ENCODE results near the gene SLBP. TPM values are rescaled to one million over a fixed set of nuclear protein-coding genes. Genes with fewer than 3 reads are reported as not detected.

Gene SLBP
- total and polyA plus RNA-seq, 10 donors = 24.0 to 52.0 (median 34.7) TPM

DNA sequence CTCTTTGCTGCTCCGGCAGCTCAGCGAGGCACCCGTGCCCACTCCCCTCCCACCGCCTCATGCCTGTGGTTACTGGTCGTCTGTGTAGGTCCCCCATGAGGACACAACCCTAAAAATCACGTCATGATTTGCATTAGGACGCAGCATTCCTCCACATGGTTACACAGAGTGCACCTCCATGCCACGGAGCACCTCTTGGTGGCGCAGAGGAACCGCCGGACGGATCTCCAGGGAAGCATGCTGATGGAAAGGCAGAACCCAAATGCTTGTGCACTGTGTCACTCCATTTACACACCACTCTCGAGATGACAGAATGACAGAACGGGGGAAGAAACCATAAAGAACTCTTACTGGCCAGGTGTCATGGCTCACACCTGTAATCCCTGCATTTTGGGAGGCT is 50.4 kb downstream of the SLBP start:
- no peaks in the 10 kb centered on the region for H3K4me1 ChIP-seq
- WGBS, 5 donors = 86 to 91% (median 91%) methylated on average over 14 of the region's 14 CpGs
- intact Hi-C loops (cut with DNase I; ENCODE audit: low total_unique reads) = no loop called here
- TF ChIP-seq, protein P1, sequence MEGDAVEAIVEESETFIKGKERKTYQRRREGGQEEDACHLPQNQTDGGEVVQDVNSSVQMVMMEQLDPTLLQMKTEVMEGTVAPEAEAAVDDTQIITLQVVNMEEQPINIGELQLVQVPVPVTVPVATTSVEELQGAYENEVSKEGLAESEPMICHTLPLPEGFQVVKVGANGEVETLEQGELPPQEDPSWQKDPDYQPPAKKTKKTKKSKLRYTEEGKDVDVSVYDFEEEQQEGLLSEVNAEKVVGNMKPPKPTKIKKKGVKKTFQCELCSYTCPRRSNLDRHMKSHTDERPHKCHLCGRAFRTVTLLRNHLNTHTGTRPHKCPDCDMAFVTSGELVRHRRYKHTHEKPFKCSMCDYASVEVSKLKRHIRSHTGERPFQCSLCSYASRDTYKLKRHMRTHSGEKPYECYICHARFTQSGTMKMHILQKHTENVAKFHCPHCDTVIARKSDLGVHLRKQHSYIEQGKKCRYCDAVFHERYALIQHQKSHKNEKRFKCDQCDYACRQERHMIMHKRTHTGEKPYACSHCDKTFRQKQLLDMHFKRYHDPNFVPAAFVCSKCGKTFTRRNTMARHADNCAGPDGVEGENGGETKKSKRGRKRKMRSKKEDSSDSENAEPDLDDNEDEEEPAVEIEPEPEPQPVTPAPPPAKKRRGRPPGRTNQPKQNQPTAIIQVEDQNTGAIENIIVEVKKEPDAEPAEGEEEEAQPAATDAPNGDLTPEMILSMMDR (IDR thresholded peaks at IDR 0.05 in 8 of 11, conservative IDR thresholded peaks at IDR 0.05 in 3 of 11) = no peak
- TF ChIP-seq POLR2AphosphoS5 (IDR thresholded peaks at IDR 0.05) (no peak), POLR2A (IDR thresholded peaks at IDR 0.05) (no peak)
- no peaks in the 10 kb centered on the region for H3K36me3 ChIP-seq
- DNase-seq = no peak
- H3K27me3 ChIP-seq (replicated peaks in 1 of 7) = no peaks in the 10 kb centered on the region
- no peak overlapping the region for H3K27ac ChIP-seq
- no peak overlapping the region for H3K4me3 ChIP-seq
- no peaks in the 10 kb centered on the region for H3K9me3 ChIP-seq

DNA sequence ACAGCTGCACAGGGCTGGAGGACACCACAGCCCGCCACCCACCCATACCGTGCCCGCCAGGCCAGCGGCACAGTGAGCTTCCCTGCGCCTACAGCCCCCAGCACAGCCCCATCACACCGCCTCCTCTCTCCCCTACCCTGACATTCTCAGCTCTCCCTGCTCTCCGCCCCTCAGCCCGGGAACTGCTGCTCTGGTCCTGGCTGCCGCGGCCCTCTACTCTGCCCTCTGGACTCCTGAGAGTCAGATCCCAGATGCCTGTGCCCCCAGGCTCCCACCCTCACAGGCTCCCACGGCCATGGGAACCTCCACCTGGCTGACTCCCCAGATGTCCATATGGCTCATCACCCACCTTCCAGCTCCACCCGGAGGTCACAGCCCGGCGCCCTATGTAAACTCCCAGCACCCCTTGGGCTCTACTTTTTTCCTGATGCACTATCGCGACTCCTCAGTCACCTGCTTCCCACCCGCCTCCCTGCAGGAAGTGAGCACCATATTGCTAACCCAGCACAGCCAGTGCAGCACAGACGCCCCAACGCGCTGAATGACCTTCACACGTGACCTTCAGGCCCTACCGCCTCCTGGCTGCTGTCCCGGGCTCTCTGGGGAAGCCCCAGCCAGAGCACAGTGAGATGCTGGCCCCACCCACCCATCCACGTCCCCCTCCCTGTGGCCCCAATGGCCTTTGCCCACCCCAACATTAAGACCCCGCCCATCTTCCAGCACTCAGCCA is 51.0 kb downstream of the SLBP start:
- Histone ChIP-seq H3K27me3 (replicated peaks in 1 of 7) (no peaks in the 10 kb centered on the region), H3K4me3 (no peak overlapping the region), H3K36me3 (no peaks in the 10 kb centered on the region), H3K27ac (no peak overlapping the region), H3K9me3 (no peaks in the 10 kb centered on the region), H3K4me1 (no peaks in the 10 kb centered on the region)
- TF ChIP-seq POLR2AphosphoS5 (IDR thresholded peaks at IDR 0.05) (no peak), POLR2A (IDR thresholded peaks at IDR 0.05) (no peak)
- TF ChIP-seq, protein P1 (IDR thresholded peaks at IDR 0.05 in 8 of 11, conservative IDR thresholded peaks at IDR 0.05 in 3 of 11) = no peak
- intact Hi-C loops (cut with DNase I; ENCODE audit: low total_unique reads) = no loop called here
- no peak for DNase-seq
- 72 to 87% (median 84%) methylated on average over 25 of the region's 25 CpGs for WGBS, 5 donors

DNA sequence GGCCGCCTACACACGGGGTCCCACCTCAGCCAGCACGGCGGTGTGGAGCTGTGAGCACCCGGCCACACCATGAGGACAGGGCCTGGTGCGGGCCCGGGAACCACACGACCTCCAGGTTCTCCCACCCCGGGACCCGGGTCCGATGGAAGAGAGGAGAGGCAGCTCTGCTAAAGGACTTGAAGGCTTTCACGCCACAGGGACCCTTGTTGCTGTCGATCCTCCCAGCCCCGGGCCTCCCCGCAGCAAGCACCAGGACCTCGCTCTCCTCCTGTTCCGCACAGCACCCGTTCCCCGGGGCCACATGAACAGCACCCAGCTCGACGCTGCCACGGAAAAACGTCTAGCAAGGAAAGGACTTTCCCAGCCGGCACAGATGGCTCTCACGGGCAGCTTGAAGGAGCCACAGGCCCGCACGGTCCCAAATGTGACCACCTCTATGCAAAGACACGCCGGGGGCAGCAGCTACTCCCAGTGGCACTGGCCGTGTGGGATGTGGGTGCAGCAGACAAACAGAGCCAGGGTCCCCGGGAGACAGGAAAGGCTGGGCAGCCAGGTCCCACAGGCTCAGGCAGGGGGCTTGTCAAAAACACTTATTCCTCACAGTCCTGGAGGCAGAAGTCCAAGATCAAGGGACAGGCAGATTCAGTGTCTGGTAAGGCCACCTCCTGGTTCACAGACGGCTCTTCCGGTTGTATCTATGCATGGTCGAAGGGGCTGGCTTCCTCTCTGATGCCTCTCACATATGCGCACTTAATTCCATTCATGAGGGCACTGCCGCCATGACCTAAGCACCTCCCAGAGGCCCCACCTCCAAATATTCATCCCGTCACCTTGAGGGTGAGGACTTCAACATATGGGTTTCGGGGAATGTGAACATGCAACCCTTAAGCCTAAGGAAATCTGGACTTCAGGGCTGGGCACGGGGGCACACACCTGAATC is 52.7 kb downstream of the SLBP start:
- TF ChIP-seq POLR2AphosphoS5 (IDR thresholded peaks at IDR 0.05) (no peak), POLR2A (IDR thresholded peaks at IDR 0.05) (no peak)
- TF ChIP-seq, protein P1 (IDR thresholded peaks at IDR 0.05 in 8 of 11, conservative IDR thresholded peaks at IDR 0.05 in 3 of 11) = no peak
- Histone ChIP-seq H3K4me3 (no peak overlapping the region), H3K27ac (no peak overlapping the region), H3K4me1 (no peaks in the 10 kb centered on the region), H3K27me3 (replicated peaks in 1 of 7) (no peaks in the 10 kb centered on the region), H3K9me3 (no peaks in the 10 kb centered on the region), H3K36me3 (peaks cover 0 to 9% (median 0%) of the 10 kb centered on the region in 6 donors)
- intact Hi-C loops (cut with DNase I; ENCODE audit: low total_unique reads) = no loop called here
- WGBS, 5 donors = 90 to 97% (median 95%) methylated on average over 26 to 39 of the region's 39 CpGs
- DNase-seq = no peak

DNA sequence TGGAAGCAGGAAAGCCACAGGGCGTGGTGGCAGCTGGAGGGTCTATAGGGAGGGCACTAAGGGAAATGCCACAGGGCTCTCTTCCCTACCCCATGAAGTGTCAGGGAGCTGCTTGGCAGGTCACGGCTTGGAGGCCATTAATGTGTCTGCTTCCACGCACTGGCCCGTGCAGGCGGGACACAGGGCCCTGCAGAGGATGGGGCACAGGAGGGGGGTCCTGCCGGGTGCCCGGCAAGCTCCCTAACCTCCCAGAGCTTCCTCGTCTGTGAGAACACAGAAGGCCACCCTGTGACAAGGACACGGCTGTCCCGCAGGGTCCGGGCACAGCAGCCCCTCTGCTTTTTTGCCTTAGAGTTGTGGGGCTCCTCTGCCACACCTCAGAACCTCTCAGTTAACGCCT is 53.5 kb downstream of the SLBP start:
- H3K4me1 ChIP-seq = no peaks in the 10 kb centered on the region
- no peaks in the 10 kb centered on the region for H3K27me3 ChIP-seq (replicated peaks in 1 of 7)
- DNase-seq = no peak
- H3K4me3 ChIP-seq = no peak overlapping the region
- H3K36me3 ChIP-seq = peaks cover 0 to 9% (median 0%) of the 10 kb centered on the region in 6 donors
- H3K27ac ChIP-seq = no peak overlapping the region
- WGBS, 5 donors = 74 to 91% (median 85%) methylated on average over 5 to 12 of the region's 12 CpGs
- TF ChIP-seq POLR2AphosphoS5 (IDR thresholded peaks at IDR 0.05) (no peak), POLR2A (IDR thresholded peaks at IDR 0.05) (no peak)
- TF ChIP-seq, protein P1 (IDR thresholded peaks at IDR 0.05 in 8 of 11, conservative IDR thresholded peaks at IDR 0.05 in 3 of 11) = no peak
- intact Hi-C loops (cut with DNase I; ENCODE audit: low total_unique reads) = no loop called here
- no peaks in the 10 kb centered on the region for H3K9me3 ChIP-seq

Measured in spleen (tissue), 11 donors.